ENCODE measurements around the gene ZBTB20.
A peak's percentile ranks its signal among the peaks of the same experiment; 100 is the strongest.

ZBTB20 gene

DNA sequence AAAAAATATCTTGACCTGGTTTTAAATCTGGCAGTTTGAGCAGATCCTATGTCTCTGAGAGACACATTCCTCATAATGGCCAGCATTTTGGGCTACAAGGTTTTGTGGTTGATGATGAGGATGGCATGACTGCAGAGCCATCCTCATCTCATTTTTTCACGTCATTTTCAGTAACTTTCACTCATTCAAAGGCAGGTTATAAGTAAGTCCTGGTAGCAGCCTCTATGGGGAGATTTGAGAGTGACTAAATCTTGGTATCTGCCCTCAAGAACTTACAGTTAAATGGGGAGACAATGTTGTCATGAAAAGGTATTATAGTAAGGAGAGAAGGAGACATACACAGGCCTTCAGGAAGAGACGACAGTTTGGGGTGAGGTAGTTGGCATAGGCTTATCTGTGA is 838.7 kb downstream of the ZBTB20 start:
- H3F3A ChIP-seq (ENCODE audit: insufficient read depth): no peaks in the 10 kb centered on the region
- H2AFZ ChIP-seq (ENCODE audit: low read depth, low read length, severe bottlenecking): peak overlapping the region; percentile 37
- no peaks in the 10 kb centered on the region for H3K9me3 ChIP-seq (ENCODE audit: insufficient read depth, low read length)
- no peaks in the 10 kb centered on the region for H3K27me3 ChIP-seq (ENCODE audit: low read length)
- H3K9ac ChIP-seq (ENCODE audit: low read length): peak overlapping the region; percentile 26
- H3K36me3 ChIP-seq (ENCODE audit: low read length): no peaks in the 10 kb centered on the region
- H3K9me2 ChIP-seq (replicated peaks; ENCODE audit: insufficient read depth, low read length): no peaks in the 10 kb centered on the region
- TF ChIP-seq EZH2phosphoT487 (conservative IDR thresholded peaks at IDR 0.05; ENCODE audit: low read length) (no peak), CTCF (IDR thresholded peaks at IDR 0.05; ENCODE audit: insufficient read depth, low read length, poor library complexity, severe bottlenecking) (no peak)
- H3K27ac ChIP-seq (ENCODE audit: low read depth, low read length): peak overlapping the region; percentile 33
- no peak overlapping the region for H3K4me3 ChIP-seq (ENCODE audit: insufficient read depth, low read length, poor library complexity, severe bottlenecking)
- peak overlapping the region; percentile 38 for H3K4me2 ChIP-seq (ENCODE audit: low read depth, low read length, poor library complexity, severe bottlenecking)
- H4K20me1 ChIP-seq (ENCODE audit: low read depth, low read length): no peaks in the 10 kb centered on the region
- no peaks in the 10 kb centered on the region for H3K79me2 ChIP-seq (ENCODE audit: insufficient read depth, low read length)

GRCh38 chr3:114307832-114308231 is 839.3 kb downstream of the ZBTB20 start:
- H3K27ac ChIP-seq (ENCODE audit: low read depth, low read length): peak overlapping the region; percentile 33
- H3K9ac ChIP-seq (ENCODE audit: low read length): peak overlapping the region; percentile 26
- no peaks in the 10 kb centered on the region for H3K79me2 ChIP-seq (ENCODE audit: insufficient read depth, low read length)
- H3K27me3 ChIP-seq (ENCODE audit: low read length): no peaks in the 10 kb centered on the region
- H3F3A ChIP-seq (ENCODE audit: insufficient read depth): no peaks in the 10 kb centered on the region
- peak overlapping the region; percentile 37 for H2AFZ ChIP-seq (ENCODE audit: low read depth, low read length, severe bottlenecking)
- TF ChIP-seq EZH2phosphoT487 (conservative IDR thresholded peaks at IDR 0.05; ENCODE audit: low read length) (no peak), CTCF (IDR thresholded peaks at IDR 0.05; ENCODE audit: insufficient read depth, low read length, poor library complexity, severe bottlenecking) (no peak)
- no peaks in the 10 kb centered on the region for H3K36me3 ChIP-seq (ENCODE audit: low read length)
- no peaks in the 10 kb centered on the region for H3K9me2 ChIP-seq (replicated peaks; ENCODE audit: insufficient read depth, low read length)
- H3K4me2 ChIP-seq (ENCODE audit: low read depth, low read length, poor library complexity, severe bottlenecking): peak overlapping the region; percentile 38
- no peaks in the 10 kb centered on the region for H3K9me3 ChIP-seq (ENCODE audit: insufficient read depth, low read length)
- no peaks in the 10 kb centered on the region for H4K20me1 ChIP-seq (ENCODE audit: low read depth, low read length)
- no peak overlapping the region for H3K4me3 ChIP-seq (ENCODE audit: insufficient read depth, low read length, poor library complexity, severe bottlenecking)

DNA sequence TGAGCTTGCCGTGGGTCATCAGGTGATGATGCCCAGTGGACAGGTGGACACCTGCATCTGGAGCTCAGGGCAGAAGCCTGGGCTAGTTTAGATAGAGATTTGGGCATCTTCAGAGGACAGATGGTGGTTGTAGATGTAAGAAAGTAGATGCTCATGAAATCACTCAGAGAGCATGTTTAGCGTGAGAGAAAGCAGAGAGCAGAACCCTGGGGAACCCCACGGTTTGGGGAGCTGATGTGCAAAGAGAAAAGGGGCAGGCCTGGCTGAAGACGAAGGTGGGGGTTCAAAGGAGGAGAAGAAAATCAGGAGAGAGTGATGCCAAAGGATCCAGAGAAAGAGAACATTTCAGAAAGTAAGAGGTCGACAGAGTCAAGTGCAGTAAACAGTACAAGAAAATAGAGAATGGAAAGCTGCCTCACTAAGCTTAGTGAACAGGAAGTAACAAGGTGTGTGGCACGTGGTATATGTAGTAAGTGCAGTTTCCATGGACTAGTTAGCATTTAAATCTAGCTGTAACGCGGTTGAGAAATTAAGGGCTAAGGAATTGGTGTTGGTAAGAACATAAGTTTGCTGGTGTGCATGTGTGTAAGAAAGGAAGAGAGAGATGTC is 839.8 kb downstream of the ZBTB20 start:
- no peaks in the 10 kb centered on the region for H3K36me3 ChIP-seq (ENCODE audit: low read length)
- no peaks in the 10 kb centered on the region for H3K9me3 ChIP-seq (ENCODE audit: insufficient read depth, low read length)
- peak overlapping the region; percentile 26 for H3K9ac ChIP-seq (ENCODE audit: low read length)
- peak overlapping the region; percentile 38 for H3K4me2 ChIP-seq (ENCODE audit: low read depth, low read length, poor library complexity, severe bottlenecking)
- no peaks in the 10 kb centered on the region for H3F3A ChIP-seq (ENCODE audit: insufficient read depth)
- H3K4me3 ChIP-seq (ENCODE audit: insufficient read depth, low read length, poor library complexity, severe bottlenecking): no peak overlapping the region
- H3K27me3 ChIP-seq (ENCODE audit: low read length): no peaks in the 10 kb centered on the region
- H3K9me2 ChIP-seq (replicated peaks; ENCODE audit: insufficient read depth, low read length): no peaks in the 10 kb centered on the region
- TF ChIP-seq CTCF (IDR thresholded peaks at IDR 0.05; ENCODE audit: insufficient read depth, low read length, poor library complexity, severe bottlenecking): no peak
- no peak for TF ChIP-seq EZH2phosphoT487 (conservative IDR thresholded peaks at IDR 0.05; ENCODE audit: low read length)
- H3K79me2 ChIP-seq (ENCODE audit: insufficient read depth, low read length): no peaks in the 10 kb centered on the region
- peak overlapping the region; percentile 33 for H3K27ac ChIP-seq (ENCODE audit: low read depth, low read length)
- H2AFZ ChIP-seq (ENCODE audit: low read depth, low read length, severe bottlenecking): peak overlapping the region; percentile 37
- no peaks in the 10 kb centered on the region for H4K20me1 ChIP-seq (ENCODE audit: low read depth, low read length)

All from SU-DHL-6 (cell line).